ENCODE results near the gene CNIH3. TPM values are rescaled to one million over a fixed set of nuclear protein-coding genes. Genes with fewer than 3 reads are reported as not detected.
A peak's percentile ranks its signal among the peaks of the same experiment; 100 is the strongest.

CNIH3 gene
- total RNA-seq, 1 experiment from 2014 or later = 1.8 TPM

- TF ChIP-seq ATF3 (IDR thresholded peaks at IDR 0.05) = no peak
- TF ChIP-seq JUND (IDR thresholded peaks at IDR 0.05) = no peak
- TF ChIP-seq POLR2A (IDR thresholded peaks at IDR 0.05; ENCODE audit: borderline replicate concordance, extremely low read depth, insufficient read depth, insufficient read length) = no peak
- TF ChIP-seq CTCF (IDR thresholded peaks at IDR 0.05 in 2 of 3, conservative IDR thresholded peaks at IDR 0.05 in 1 of 3; ENCODE audit: borderline replicate concordance in 1 of 3, insufficient read depth in 1 of 3, low read depth in 2 of 3, low read length in 2 of 3) = no peak
- no peak for TF ChIP-seq SP1 (IDR thresholded peaks at IDR 0.05; ENCODE audit: low read depth)
Observed at GRCh38 chr1:224757508-224757907, 141.4 kb downstream of the CNIH3 start (continued).

DNA sequence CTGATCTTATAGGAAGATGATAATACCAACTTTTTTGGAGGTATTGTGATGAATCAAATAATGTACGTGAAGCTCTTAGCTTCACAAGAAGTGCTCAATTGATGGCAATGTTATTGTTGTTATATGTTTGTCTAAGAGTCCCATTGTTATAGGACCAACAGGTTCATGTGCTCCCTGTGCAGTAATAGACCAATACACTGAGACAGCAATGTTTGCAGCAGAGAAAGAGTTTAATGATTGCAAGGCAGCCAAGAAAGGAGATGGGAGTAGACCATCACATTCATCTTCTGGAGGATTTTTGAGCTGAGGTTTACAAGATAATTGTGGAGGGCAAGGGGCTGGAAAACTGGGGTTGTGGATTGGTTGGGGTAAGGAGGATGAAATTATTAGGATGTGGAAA is 143.0 kb downstream of the CNIH3 start:
- no peaks in the 10 kb centered on the region; the same call in 1 of the 2 replicates for H3K27me3 ChIP-seq (ENCODE audit: insufficient read depth, low read length)
- no peaks in the 10 kb centered on the region for H3K79me2 ChIP-seq (ENCODE audit: insufficient read depth, low read length)
- H2AFZ ChIP-seq (ENCODE audit: low read depth, low read length, poor library complexity, severe bottlenecking) = no peak overlapping the region
- no peak overlapping the region for H3K27ac ChIP-seq (ENCODE audit: low read depth, low read length)
- TF ChIP-seq SP1 (IDR thresholded peaks at IDR 0.05; ENCODE audit: low read depth) (no peak), MAX (IDR thresholded peaks at IDR 0.05) (no peak), CEBPB (IDR thresholded peaks at IDR 0.05; ENCODE audit: low read depth) (no peak), CBX3 (IDR thresholded peaks at IDR 0.05; ENCODE audit: low read depth) (peak; percentile 45; the same call in 1 of the 2 replicates)
- H3K9ac ChIP-seq (ENCODE audit: low read length) = no peak overlapping the region
- H4K20me1 ChIP-seq (ENCODE audit: insufficient read depth) = no peaks in the 10 kb centered on the region
- H3K9me2 ChIP-seq (ENCODE audit: insufficient read depth) = no peaks in the 10 kb centered on the region
- H3K36me3 ChIP-seq (ENCODE audit: control insufficient read depth in 1 of 2, insufficient read depth in 2 of 2, low read length in 2 of 2) = no peaks in the 10 kb centered on the region
- no peak for ATAC-seq
- no peak overlapping the region for H3K4me3 ChIP-seq (replicated peaks in 1 of 2; ENCODE audit: low read depth in 1 of 2, low read length in 2 of 2)
- ChIA-PET POLR2A (no interaction called here), CTCF (no interaction called here), RAD21 (ENCODE audit: low non-redundant PET in 1 of 2, low total read pairs in 2 of 2, uncharacterized antibody in 2 of 2, unreplicated experiment in 2 of 2) (no interaction called here)
- peaks cover 0 to 7% of the 10 kb centered on the region in 2 experiments; a peak in 1 of 4 replicates for H3K9me3 ChIP-seq (ENCODE audit: control insufficient read depth in 1 of 2, insufficient read depth in 1 of 2, low read depth in 1 of 2, low read length in 2 of 2)
- no TSS peak for BruUV-seq (replicated peaks)
- no peak for DNase-seq (ENCODE audit: low read depth, low spot score)
- no peak overlapping the region for H3K4me2 ChIP-seq (ENCODE audit: low read length)
- intact Hi-C loops (cut with micrococcal nuclease) = no loop called here
- no peaks in the 10 kb centered on the region for H3K4me1 ChIP-seq (ENCODE audit: control insufficient read depth in 1 of 2, insufficient read depth in 2 of 2, low read length in 2 of 2)

Data from HCT116 (cell line).